ENCODE results near the gene CTNNA2.
"Not testable (repeated sequence)": the region's sequence is repeated elsewhere in the genome, so short reads cannot be mapped to it uniquely, and the experiment has no call there.

Gene CTNNA2

DNA sequence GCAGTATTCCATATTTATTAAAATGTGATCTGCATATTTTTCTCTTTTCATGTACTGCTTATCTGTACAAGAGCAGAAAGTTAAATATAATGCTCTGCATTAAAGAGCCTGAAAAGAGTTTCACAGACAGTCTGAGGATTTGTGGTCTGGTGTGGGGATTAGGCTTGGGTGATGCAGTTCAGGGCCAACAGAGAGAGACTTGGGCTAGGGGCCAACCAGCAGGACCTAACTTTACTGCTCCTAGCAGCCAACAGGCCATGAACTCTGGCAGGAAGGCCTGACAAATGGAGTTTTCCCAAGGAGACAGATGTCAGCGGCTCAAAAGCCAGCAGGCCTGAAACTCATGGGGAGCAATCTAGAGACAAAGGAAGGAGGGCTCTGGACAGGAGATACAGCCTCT is 622.1 kb downstream of the CTNNA2 start:
- WGBS, 2 experiments (ENCODE audit: insufficient coverage in 2 of 2), result 83 to 91% methylated on average over 1 of the region's 1 CpG
- Histone ChIP-seq H3K27ac (ENCODE audit: low read depth, low read length, severe bottlenecking) (no peak overlapping the region), H3K4me1 (ENCODE audit: control insufficient read depth, insufficient read depth, low read length, poor library complexity, severe bottlenecking) (no peaks in the 10 kb centered on the region), H3K9me3 (ENCODE audit: control insufficient read depth, low read length) (no peaks in the 10 kb centered on the region), H3K4me3 (ENCODE audit: extremely low read depth, insufficient read depth, low read length, poor library complexity, severe bottlenecking) (no peak overlapping the region), H3K36me3 (ENCODE audit: control insufficient read depth, insufficient read depth, low read length) (no peaks in the 10 kb centered on the region)

DNA sequence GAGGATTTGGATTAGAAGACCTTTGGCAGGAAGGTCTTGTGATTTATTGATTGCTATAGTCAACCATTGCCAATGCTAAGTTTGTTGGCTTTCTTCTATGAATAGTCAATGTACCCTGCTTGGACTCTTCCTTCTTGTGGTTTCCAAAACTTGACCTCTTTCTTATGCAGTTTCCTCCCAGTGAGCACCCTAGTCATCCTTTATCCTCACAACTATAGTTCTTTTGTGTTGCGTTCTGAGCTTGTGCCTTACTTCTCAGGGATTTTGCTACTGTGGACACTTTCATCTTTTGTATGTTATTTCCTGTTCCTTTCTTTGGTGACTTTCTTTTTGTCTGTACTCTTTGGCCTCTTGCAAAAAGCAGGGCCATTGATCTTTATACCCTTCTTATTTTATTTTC is 623.5 kb downstream of the CTNNA2 start:
- Histone ChIP-seq H3K36me3 (ENCODE audit: control insufficient read depth, insufficient read depth, low read length) (no peaks in the 10 kb centered on the region), H3K4me1 (ENCODE audit: control insufficient read depth, insufficient read depth, low read length, poor library complexity, severe bottlenecking) (no peaks in the 10 kb centered on the region), H3K4me3 (ENCODE audit: extremely low read depth, insufficient read depth, low read length, poor library complexity, severe bottlenecking) (no peak overlapping the region), H3K27ac (ENCODE audit: low read depth, low read length, severe bottlenecking) (no peak overlapping the region), H3K9me3 (ENCODE audit: control insufficient read depth, low read length) (no peaks in the 10 kb centered on the region)
- 100% methylated on average over 1 of the region's 1 CpG; no CpG with 5 or more reads in 1 of the 2 experiments for WGBS, 2 experiments (ENCODE audit: insufficient coverage in 2 of 2)

DNA sequence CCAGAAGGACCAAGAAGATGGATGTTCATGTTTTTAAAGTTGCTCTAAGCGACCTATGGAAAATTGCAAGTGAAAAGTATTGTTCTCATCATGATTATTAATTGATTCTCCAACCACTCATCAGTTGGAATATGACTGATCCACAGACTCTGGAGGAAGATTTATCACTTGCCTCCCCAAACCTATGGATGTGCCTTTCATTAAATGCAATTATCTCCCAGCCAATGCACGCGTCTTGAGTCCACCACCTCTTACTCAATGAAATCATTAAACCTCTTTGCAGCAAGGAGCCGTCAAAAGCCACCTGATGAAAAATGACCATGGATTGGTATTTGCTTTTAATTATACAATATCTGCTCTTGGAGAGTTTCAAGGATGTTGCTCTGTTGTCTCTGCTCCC is 626.1 kb downstream of the CTNNA2 start:
- no peaks in the 10 kb centered on the region for H3K9me3 ChIP-seq (ENCODE audit: control insufficient read depth, low read length)
- H3K27ac ChIP-seq (ENCODE audit: low read depth, low read length, severe bottlenecking), result no peak overlapping the region
- H3K36me3 ChIP-seq (ENCODE audit: control insufficient read depth, insufficient read depth, low read length), result no peaks in the 10 kb centered on the region
- no peak overlapping the region for H3K4me3 ChIP-seq (ENCODE audit: extremely low read depth, insufficient read depth, low read length, poor library complexity, severe bottlenecking)
- H3K4me1 ChIP-seq (ENCODE audit: control insufficient read depth, insufficient read depth, low read length, poor library complexity, severe bottlenecking), result no peaks in the 10 kb centered on the region
- 86% methylated on average over 2 of the region's 4 CpGs; no CpG with 5 or more reads in 1 of the 2 experiments for WGBS, 2 experiments (ENCODE audit: insufficient coverage in 2 of 2)

DNA sequence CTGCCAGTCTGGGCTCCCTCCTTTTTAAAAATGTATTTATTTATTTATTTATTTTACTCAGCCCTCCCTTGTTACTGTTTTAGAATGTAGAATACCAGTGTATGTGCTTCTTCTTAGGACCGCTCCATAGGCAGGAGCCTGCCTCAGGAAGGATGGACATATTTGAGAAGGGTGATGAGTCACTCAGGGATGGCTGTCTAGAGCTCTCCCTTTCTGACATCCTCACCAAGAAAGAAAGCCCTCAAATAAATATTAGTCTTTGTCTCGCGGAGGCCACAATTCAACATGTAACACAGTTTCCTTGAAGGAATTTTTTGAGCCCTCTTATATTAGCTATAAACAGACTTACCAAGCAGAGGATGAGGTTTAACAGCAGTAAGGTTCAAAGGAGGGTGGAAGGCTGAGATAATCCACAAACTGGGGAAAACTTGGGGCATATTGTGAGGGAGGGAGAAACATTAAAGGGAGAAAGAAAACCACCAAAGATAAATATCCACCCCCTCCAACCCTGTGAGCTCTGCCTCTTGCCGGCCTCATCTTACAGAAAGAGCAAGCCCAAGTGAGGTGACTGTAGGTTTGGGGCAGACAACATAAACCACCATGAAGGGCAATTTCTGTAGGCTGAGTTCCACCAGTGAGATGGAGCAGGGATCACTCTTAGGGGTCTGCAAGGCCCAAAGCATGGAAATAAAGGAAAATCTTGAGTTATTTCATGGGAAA is 628.3 kb downstream of the CTNNA2 start:
- no peak overlapping the region for H3K27ac ChIP-seq (ENCODE audit: low read depth, low read length, severe bottlenecking)
- WGBS, 2 experiments (ENCODE audit: insufficient coverage in 2 of 2), result 100% methylated on average over 1 of the region's 4 CpGs; no CpG with 5 or more reads in 1 of the 2 experiments

DNA sequence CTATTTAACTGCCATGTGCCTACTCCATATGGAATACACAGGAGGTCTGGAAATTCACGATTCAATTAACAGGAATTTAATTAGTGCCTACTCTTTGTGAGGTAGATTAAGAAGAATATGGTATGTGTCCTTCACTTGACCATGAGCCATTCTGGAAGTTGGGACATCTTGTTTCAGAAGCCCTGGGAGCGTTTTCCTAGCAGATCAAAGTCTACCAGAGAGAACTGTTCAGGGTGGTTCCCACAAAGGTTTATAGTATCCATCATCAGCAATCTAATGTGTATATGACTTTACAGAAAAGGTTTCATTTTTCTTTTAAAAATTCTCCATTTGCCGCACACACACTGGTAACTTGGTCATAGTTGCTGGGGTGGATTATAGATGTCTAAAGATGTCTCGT is 632.6 kb downstream of the CTNNA2 start:
- Histone ChIP-seq H3K27ac (ENCODE audit: low read depth, low read length, severe bottlenecking) (no peak overlapping the region), H3K4me1 (ENCODE audit: control insufficient read depth, insufficient read depth, low read length, poor library complexity, severe bottlenecking) (no peaks in the 10 kb centered on the region), H3K4me3 (ENCODE audit: extremely low read depth, insufficient read depth, low read length, poor library complexity, severe bottlenecking) (no peak overlapping the region), H3K9me3 (ENCODE audit: control insufficient read depth, low read length) (no peaks in the 10 kb centered on the region), H3K36me3 (ENCODE audit: control insufficient read depth, insufficient read depth, low read length) (no peaks in the 10 kb centered on the region)
- WGBS, 2 experiments (ENCODE audit: insufficient coverage in 2 of 2), result 88 to 100% methylated on average over 2 of the region's 4 CpGs

More for the DNA sequence above, 628.3 kb downstream of the CTNNA2 start:
- H3K4me1 ChIP-seq (ENCODE audit: control insufficient read depth, insufficient read depth, low read length, poor library complexity, severe bottlenecking), result no peaks in the 10 kb centered on the region
- no peak overlapping the region for H3K4me3 ChIP-seq (ENCODE audit: extremely low read depth, insufficient read depth, low read length, poor library complexity, severe bottlenecking)
- H3K9me3 ChIP-seq (ENCODE audit: control insufficient read depth, low read length), result no peaks in the 10 kb centered on the region
- H3K36me3 ChIP-seq (ENCODE audit: control insufficient read depth, insufficient read depth, low read length), result no peaks in the 10 kb centered on the region

DNA sequence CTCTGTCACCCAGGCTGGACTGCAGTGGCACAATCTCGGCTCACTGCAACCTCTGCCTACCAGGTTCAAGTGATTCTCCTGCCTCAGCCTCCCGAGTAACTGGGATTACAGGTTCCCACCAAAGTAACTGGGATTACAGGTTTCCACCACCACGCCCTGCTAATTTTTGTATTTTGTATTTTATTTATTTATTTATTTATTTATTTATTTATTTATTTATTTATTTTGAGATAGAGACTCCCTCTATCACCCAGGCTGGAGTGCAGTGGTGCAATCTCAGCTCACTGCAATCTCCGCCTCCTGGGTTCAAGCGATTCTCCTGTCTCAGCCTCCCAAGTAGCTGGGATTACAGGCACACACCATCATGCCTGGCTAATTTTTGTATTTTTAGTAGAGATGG is 633.9 kb downstream of the CTNNA2 start:
- H3K4me1 ChIP-seq (ENCODE audit: control insufficient read depth, insufficient read depth, low read length, poor library complexity, severe bottlenecking); H3K9me3 ChIP-seq (ENCODE audit: control insufficient read depth, low read length); H3K27ac ChIP-seq (ENCODE audit: low read depth, low read length, severe bottlenecking); H3K36me3 ChIP-seq (ENCODE audit: control insufficient read depth, insufficient read depth, low read length); H3K4me3 ChIP-seq (ENCODE audit: extremely low read depth, insufficient read depth, low read length, poor library complexity, severe bottlenecking): not testable (repeated sequence)
- 74% methylated on average over 3 of the region's 5 CpGs; no CpG with 5 or more reads in 1 of the 2 experiments for WGBS, 2 experiments (ENCODE audit: insufficient coverage in 2 of 2)

- no CpG with 5 or more reads among the region's 3 CpGs for WGBS, 2 experiments (ENCODE audit: insufficient coverage in 2 of 2)
- Histone ChIP-seq H3K4me1 (ENCODE audit: control insufficient read depth, insufficient read depth, low read length, poor library complexity, severe bottlenecking) (no peaks in the 10 kb centered on the region), H3K27ac (ENCODE audit: low read depth, low read length, severe bottlenecking) (no peak overlapping the region), H3K36me3 (ENCODE audit: control insufficient read depth, insufficient read depth, low read length) (no peaks in the 10 kb centered on the region), H3K4me3 (ENCODE audit: extremely low read depth, insufficient read depth, low read length, poor library complexity, severe bottlenecking) (no peak overlapping the region), H3K9me3 (ENCODE audit: control insufficient read depth, low read length) (no peaks in the 10 kb centered on the region)
Observed at GRCh38 chr2:80147690-80148089, 634.8 kb downstream of the CTNNA2 start.

- Histone ChIP-seq H3K27ac (ENCODE audit: low read depth, low read length, severe bottlenecking) (no peak overlapping the region), H3K4me1 (ENCODE audit: control insufficient read depth, insufficient read depth, low read length, poor library complexity, severe bottlenecking) (no peaks in the 10 kb centered on the region), H3K36me3 (ENCODE audit: control insufficient read depth, insufficient read depth, low read length) (no peaks in the 10 kb centered on the region), H3K4me3 (ENCODE audit: extremely low read depth, insufficient read depth, low read length, poor library complexity, severe bottlenecking) (no peak overlapping the region), H3K9me3 (ENCODE audit: control insufficient read depth, low read length) (no peaks in the 10 kb centered on the region)
- no CpG with 5 or more reads among the region's 2 CpGs for WGBS, 2 experiments (ENCODE audit: insufficient coverage in 2 of 2)
Observed at GRCh38 chr2:80148906-80149305, 636.1 kb downstream of the CTNNA2 start.

GRCh38 chr2:80149991-80150390 is 637.1 kb downstream of the CTNNA2 start:
- Histone ChIP-seq H3K4me3 (ENCODE audit: extremely low read depth, insufficient read depth, low read length, poor library complexity, severe bottlenecking) (no peak overlapping the region), H3K9me3 (ENCODE audit: control insufficient read depth, low read length) (no peaks in the 10 kb centered on the region), H3K36me3 (ENCODE audit: control insufficient read depth, insufficient read depth, low read length) (no peaks in the 10 kb centered on the region), H3K27ac (ENCODE audit: low read depth, low read length, severe bottlenecking) (no peak overlapping the region), H3K4me1 (ENCODE audit: control insufficient read depth, insufficient read depth, low read length, poor library complexity, severe bottlenecking) (no peaks in the 10 kb centered on the region)
- WGBS, 2 experiments (ENCODE audit: insufficient coverage in 2 of 2), result 100% methylated on average over 1 of the region's 1 CpG; no CpG with 5 or more reads in 1 of the 2 experiments

DNA sequence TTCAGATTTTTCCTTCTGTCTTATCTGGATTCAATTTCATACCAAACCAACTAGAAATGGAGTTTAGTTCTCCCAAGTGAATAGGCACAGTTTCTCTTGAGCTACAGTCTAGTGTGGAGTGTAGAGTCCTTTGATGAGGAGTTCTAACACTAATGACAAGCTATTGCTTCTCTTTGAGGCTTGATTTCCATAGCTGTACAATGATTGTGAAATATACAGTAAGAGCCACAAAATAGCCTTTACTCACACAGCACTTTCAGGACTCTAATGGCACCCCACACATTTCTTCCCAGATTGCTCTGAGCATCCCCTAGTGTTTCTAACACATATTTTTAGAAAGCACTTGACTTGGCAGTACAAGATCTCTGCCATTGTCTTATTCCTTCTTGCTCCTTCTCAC is 638.4 kb downstream of the CTNNA2 start:
- Histone ChIP-seq H3K4me1 (ENCODE audit: control insufficient read depth, insufficient read depth, low read length, poor library complexity, severe bottlenecking) (no peaks in the 10 kb centered on the region), H3K9me3 (ENCODE audit: control insufficient read depth, low read length) (no peaks in the 10 kb centered on the region), H3K27ac (ENCODE audit: low read depth, low read length, severe bottlenecking) (no peak overlapping the region), H3K36me3 (ENCODE audit: control insufficient read depth, insufficient read depth, low read length) (no peaks in the 10 kb centered on the region), H3K4me3 (ENCODE audit: extremely low read depth, insufficient read depth, low read length, poor library complexity, severe bottlenecking) (no peak overlapping the region)

DNA sequence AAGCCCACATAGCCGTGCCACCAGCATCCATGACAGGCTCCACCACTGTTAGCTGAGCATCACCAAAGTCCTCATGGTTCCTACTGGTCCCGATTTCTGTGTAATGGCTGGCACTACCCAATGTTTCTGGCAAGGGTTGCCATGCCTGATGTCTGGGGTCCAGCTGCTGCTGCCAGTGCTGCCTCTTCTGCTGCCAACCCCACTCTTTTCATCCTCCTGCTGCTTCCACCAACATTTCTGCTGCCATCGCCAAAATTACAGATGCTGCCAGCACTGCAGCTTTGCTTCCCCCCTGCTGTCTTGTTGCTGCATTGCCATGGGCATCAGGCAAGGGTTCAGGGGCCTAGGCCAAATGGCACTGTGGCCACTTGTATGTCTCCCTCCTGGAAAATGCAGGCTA is 638.8 kb downstream of the CTNNA2 start:
- WGBS, 2 experiments (ENCODE audit: insufficient coverage in 2 of 2), result 92 to 94% methylated on average over 3 of the region's 3 CpGs
- no peak overlapping the region for H3K27ac ChIP-seq (ENCODE audit: low read depth, low read length, severe bottlenecking)

More for the DNA sequence above, 638.8 kb downstream of the CTNNA2 start:
- no peak overlapping the region for H3K4me3 ChIP-seq (ENCODE audit: extremely low read depth, insufficient read depth, low read length, poor library complexity, severe bottlenecking)
- no peaks in the 10 kb centered on the region for H3K4me1 ChIP-seq (ENCODE audit: control insufficient read depth, insufficient read depth, low read length, poor library complexity, severe bottlenecking)
- no peaks in the 10 kb centered on the region for H3K9me3 ChIP-seq (ENCODE audit: control insufficient read depth, low read length)
- no peaks in the 10 kb centered on the region for H3K36me3 ChIP-seq (ENCODE audit: control insufficient read depth, insufficient read depth, low read length)

Data from mesodermal cell (in vitro differentiated cells).